22Rv1 (cell line): Measurements from ENCODE around the gene CYP17A1.

Experiments
- H3K27ac ChIP-seq: fragments of 450-650 bp; 2 replicates; pipeline ENCODE4 v1.5.1; 2017
- CTCF ChIP-seq: fragments of 450-650 bp; IDR thresholded peaks from 2 replicates; pipeline ENCODE4 v1.5.1; 2017; ENCODE audit warnings: mild to moderate bottlenecking
- ZFX ChIP-seq: fragments of 450-650 bp; IDR thresholded peaks from 2 replicates; pipeline ENCODE4 v1.6.1; 2017; ENCODE audit warnings: antibody characterized with exemption, borderline replicate concordance

Gene CYP17A1

GRCh38 chr10:102811346-102811745, 25.9 kb downstream of the CYP17A1 start:
- H3K27ac ChIP-seq, result no peak overlapping the region
- TF ChIP-seq CTCF, result no peak
- no peak for TF ChIP-seq ZFX

GRCh38 chr10:102808380-102808779, 28.8 kb downstream of the CYP17A1 start:
- no peak overlapping the region for H3K27ac ChIP-seq
- TF ChIP-seq CTCF, result no peak
- no peak for TF ChIP-seq ZFX

- TF ChIP-seq CTCF (no peak), ZFX (no peak)
- no peak overlapping the region for H3K27ac ChIP-seq
Measured at GRCh38 chr10:102804382-102805055, 32.7 kb downstream of the CYP17A1 start.

- H3K27ac ChIP-seq, result no peak overlapping the region
- TF ChIP-seq ZFX (no peak), CTCF (no peak)
Measured at GRCh38 chr10:102802920-102803534, 34.2 kb downstream of the CYP17A1 start.

DNA sequence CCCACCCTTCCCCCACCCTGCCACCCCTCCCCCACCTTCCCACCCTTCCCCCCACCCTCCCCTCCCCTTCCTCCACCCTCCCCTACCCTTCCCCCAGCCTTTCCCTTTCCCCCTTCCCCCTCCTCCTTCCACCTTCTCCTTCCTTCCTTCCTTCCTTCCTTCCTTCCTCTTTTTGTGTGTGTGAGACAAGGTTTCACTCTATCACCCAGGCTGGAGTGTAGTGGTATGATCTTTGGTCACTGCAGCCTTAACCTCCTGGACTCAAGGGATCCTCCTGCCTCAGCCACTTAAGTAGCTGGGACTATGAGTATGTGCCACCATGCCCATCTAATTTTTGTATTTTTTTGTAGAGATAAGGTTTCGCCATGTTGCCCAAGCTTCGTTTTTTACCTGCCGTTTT, 35.2 kb downstream of the CYP17A1 start:
- H3K27ac ChIP-seq, result no peak overlapping the region
- TF ChIP-seq CTCF (no peak), ZFX (no peak)

DNA sequence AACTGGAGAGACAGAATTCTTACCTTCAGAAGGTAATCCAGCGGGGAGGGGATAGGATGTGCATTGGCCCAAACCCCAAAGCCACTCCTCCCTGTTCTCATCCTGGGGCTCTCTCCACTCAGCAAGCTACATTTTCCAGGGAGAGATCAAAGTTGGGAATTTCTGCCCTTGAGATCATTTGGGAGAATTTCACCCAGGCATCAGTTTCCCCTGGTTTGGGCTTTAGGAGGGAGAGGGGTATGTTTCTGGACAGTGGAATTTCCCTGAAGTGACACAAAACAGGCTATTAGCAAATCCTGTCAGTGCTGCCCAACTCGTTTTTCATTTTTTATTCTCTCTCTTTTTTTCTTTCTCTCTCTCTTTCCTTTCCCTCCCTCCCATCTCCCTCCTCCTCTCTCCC, 35.7 kb downstream of the CYP17A1 start:
- no peak for TF ChIP-seq CTCF
- no peak for TF ChIP-seq ZFX
- H3K27ac ChIP-seq, result no peak overlapping the region

GRCh38 chr10:102800611-102801335, 36.4 kb downstream of the CYP17A1 start:
- no peak for TF ChIP-seq CTCF
- no peak for TF ChIP-seq ZFX

More at GRCh38 chr10:102800611-102801335, 36.4 kb downstream of the CYP17A1 start:
- 0 out of 2 replicates have a peak overlapping the region, but pooled peaks have one; percentile 29 for H3K27ac ChIP-seq
